Measurements from ENCODE around the gene NUP93. TPM values are rescaled to one million over a fixed set of nuclear protein-coding genes. Genes with fewer than 3 reads are reported as not detected.
"Not testable (repeated sequence)": the region's sequence is repeated elsewhere in the genome, so short reads cannot be mapped to it uniquely, and the experiment has no call there.

Gene NUP93
- polyA plus RNA-seq, 1 of the 3 experiments (the other 2 are of a cell fraction) = 43.1 TPM

DNA sequence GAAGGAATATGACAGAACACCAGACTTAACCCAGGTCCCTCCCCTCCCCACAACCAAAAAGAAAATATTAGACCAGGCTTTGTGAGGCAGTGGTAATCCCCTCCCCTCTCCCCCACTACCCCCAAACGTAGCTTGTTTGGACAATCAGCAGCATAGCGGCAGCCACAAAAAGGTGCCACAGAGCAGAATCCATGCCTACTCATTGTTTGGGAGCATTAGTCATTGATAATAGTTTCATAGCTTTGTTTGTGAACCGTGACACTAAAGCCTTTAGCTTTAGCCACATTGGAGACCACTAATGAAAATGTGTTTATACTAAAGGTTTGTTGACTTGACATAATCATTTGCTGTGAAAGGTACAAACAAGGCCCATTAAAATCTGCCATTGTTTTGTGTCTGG is 65.1 kb downstream of the NUP93 start (continued):
- no peak for TF ChIP-seq POLR2AphosphoS5 (IDR thresholded peaks at IDR 0.05; ENCODE audit: low read depth, low read length)
- TF ChIP-seq, protein P1, sequence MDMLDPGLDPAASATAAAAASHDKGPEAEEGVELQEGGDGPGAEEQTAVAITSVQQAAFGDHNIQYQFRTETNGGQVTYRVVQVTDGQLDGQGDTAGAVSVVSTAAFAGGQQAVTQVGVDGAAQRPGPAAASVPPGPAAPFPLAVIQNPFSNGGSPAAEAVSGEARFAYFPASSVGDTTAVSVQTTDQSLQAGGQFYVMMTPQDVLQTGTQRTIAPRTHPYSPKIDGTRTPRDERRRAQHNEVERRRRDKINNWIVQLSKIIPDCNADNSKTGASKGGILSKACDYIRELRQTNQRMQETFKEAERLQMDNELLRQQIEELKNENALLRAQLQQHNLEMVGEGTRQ (IDR thresholded peaks at IDR 0.05; ENCODE audit: borderline replicate concordance, low read depth, low read length) = no peak

DNA sequence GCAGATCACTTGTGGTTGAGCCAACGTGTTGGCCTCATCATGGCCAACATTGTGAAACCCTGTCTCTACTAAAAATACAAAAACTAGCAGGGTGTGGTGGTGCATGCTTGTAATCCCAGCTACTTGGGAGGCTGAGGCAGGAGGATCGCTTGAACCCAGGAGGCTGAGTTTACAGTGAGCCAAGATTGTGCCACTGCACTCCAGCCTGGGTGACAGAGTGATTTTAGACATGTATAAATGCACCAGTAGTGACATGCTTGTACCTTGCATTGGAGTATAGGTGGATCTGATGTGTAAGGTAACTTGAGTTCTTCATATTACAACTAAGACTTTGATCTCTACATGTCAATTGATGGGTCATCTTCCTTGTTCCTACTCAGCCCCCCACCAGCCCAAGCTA is 67.1 kb downstream of the NUP93 start:
- H2AFZ ChIP-seq (ENCODE audit: low read depth); DNase-seq; H4K20me1 ChIP-seq (ENCODE audit: insufficient read depth); H3K27ac ChIP-seq (ENCODE audit: low read depth in 2 of 2, low read length in 1 of 2); H3F3A ChIP-seq (replicated peaks; ENCODE audit: insufficient read depth); H3K9me2 ChIP-seq; H3K4me1 ChIP-seq (ENCODE audit: control insufficient read depth in 1 of 2, insufficient read depth in 2 of 2, low read depth in 1 of 2, low read length in 1 of 2); H3K9me3 ChIP-seq; H3K4me3 ChIP-seq (ENCODE audit: low read depth in 2 of 2, low read length in 1 of 2); H3K36me3 ChIP-seq (replicated peaks in 1 of 2; ENCODE audit: control insufficient read depth in 1 of 2, insufficient read depth in 2 of 2, low read length in 1 of 2); H3K4me2 ChIP-seq; H3K27me3 ChIP-seq (ENCODE audit: insufficient read depth); H3K9ac ChIP-seq: not testable (repeated sequence)
- H3K79me2 ChIP-seq (ENCODE audit: insufficient read depth) = peaks cover 17% of the 10 kb centered on the region; the same call in 1 of the 2 replicates
- 100% methylated on average over 1 of the region's 2 CpGs for WGBS (ENCODE audit: low lambda C conversion rate)
- ChIA-PET CTCF (interaction anchor here (1.3 kb wide), 1 partner anchor 197 kb away, joined by 3 read pairs; no protein-coding TSS in a partner anchor), POLR2A (interaction anchor here (1.2 kb wide), 1 partner anchor 134 kb away, joined by 5 read pairs; no protein-coding TSS in a partner anchor)

DNA sequence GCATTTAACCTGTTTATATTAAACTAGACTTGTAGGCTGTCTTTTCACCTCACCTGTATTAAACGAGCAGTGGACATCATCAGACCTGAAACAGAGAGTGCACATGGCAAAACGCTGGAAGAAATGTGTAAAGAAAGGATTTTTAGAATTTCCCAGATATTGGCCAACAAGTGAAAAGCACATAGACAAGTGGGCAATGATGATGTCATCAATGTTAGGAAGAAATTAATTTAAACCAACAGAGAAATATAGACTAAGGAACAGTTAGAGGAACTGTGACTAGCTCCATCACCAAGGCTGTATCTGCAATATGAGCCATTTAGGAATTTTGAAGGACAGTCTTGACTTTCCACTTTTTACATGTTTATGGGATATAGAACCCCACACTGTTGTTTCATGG is 67.9 kb downstream of the NUP93 start:
- H4K20me1 ChIP-seq (ENCODE audit: insufficient read depth) = no peaks in the 10 kb centered on the region
- no peak for DNase-seq
- no peaks in the 10 kb centered on the region for H3K9me3 ChIP-seq
- no peak overlapping the region for H3K4me2 ChIP-seq
- no peak overlapping the region for H3K27ac ChIP-seq (ENCODE audit: low read depth in 2 of 2, low read length in 1 of 2)
- H3K9ac ChIP-seq = no peak overlapping the region
- peaks cover 0 to 6% of the 10 kb centered on the region in 2 experiments; a peak in 2 of 4 replicates for H3K4me1 ChIP-seq (ENCODE audit: control insufficient read depth in 1 of 2, insufficient read depth in 2 of 2, low read depth in 1 of 2, low read length in 1 of 2)
- H3K36me3 ChIP-seq (replicated peaks in 1 of 2; ENCODE audit: control insufficient read depth in 1 of 2, insufficient read depth in 2 of 2, low read length in 1 of 2) = peaks cover 0 to 5% of the 10 kb centered on the region in 2 experiments
- H2AFZ ChIP-seq (ENCODE audit: low read depth) = no peak overlapping the region
- ChIA-PET POLR2A (interaction anchor here (1.2 kb wide), 1 partner anchor 134 kb away, joined by 5 read pairs; no protein-coding TSS in a partner anchor), CTCF (interaction anchor here (1.0 to 1.1 kb wide), 2 partner anchors 12 to 19 kb away, joined by 3 to 4 read pairs; no protein-coding TSS in a partner anchor)
- 89% methylated on average over 2 of the region's 2 CpGs for WGBS (ENCODE audit: low lambda C conversion rate)
- TF ChIP-seq RFX5 (IDR thresholded peaks at IDR 0.05; ENCODE audit: low read length) (no peak), EP300 (IDR thresholded peaks at IDR 0.05; ENCODE audit: borderline replicate concordance in 1 of 2, low read depth in 1 of 2, low read length in 1 of 2) (no peak), GABPA (IDR thresholded peaks at IDR 0.05; ENCODE audit: low read depth) (no peak), NRF1 (IDR thresholded peaks at IDR 0.05; ENCODE audit: low read depth, low read length) (no peak), FOXJ3 (CRISPR knock-in tag; IDR thresholded peaks at IDR 0.05) (no peak), FOSL2 (IDR thresholded peaks at IDR 0.05; ENCODE audit: borderline replicate concordance, low read depth) (no peak), RXRA (IDR thresholded peaks at IDR 0.05; ENCODE audit: borderline replicate concordance, low read depth) (no peak), MXI1 (IDR thresholded peaks at IDR 0.05; ENCODE audit: low read depth, low read length) (no peak), GATA2 (CRISPR knock-in tag; IDR thresholded peaks at IDR 0.05) (no peak), CHD2 (IDR thresholded peaks at IDR 0.05; ENCODE audit: low read length, partially characterized antibody) (no peak), JUND (IDR thresholded peaks at IDR 0.05) (no peak), TAF1 (IDR thresholded peaks at IDR 0.05; ENCODE audit: borderline replicate concordance, low read depth, low read length) (no peak), MEF2A (IDR thresholded peaks at IDR 0.05; ENCODE audit: borderline replicate concordance, low read depth) (no peak), EZH2phosphoT487 (IDR thresholded peaks at IDR 0.05; ENCODE audit: borderline replicate concordance, low read depth) (no peak), POLR2AphosphoS5 (IDR thresholded peaks at IDR 0.05; ENCODE audit: low read depth, low read length) (no peak), TEAD4 (IDR thresholded peaks at IDR 0.05; ENCODE audit: borderline replicate concordance, insufficient read depth) (no peak), RCOR1 (IDR thresholded peaks at IDR 0.05; ENCODE audit: low read length) (no peak)
- TF ChIP-seq, protein P2, sequence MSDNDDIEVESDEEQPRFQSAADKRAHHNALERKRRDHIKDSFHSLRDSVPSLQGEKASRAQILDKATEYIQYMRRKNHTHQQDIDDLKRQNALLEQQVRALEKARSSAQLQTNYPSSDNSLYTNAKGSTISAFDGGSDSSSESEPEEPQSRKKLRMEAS (IDR thresholded peaks at IDR 0.05; ENCODE audit: low read depth) = no peak
- H3K9me2 ChIP-seq = no peaks in the 10 kb centered on the region
- no peaks in the 10 kb centered on the region for H3F3A ChIP-seq (replicated peaks; ENCODE audit: insufficient read depth)
- H3K27me3 ChIP-seq (ENCODE audit: insufficient read depth) = no peaks in the 10 kb centered on the region
- H3K4me3 ChIP-seq (ENCODE audit: low read depth in 2 of 2, low read length in 1 of 2) = no peak overlapping the region
- H3K79me2 ChIP-seq (ENCODE audit: insufficient read depth) = peaks cover 17% of the 10 kb centered on the region; the same call in 1 of the 2 replicates
